K562 (cell line): ENCODE measurements around the gene HDAC9. TPM values are rescaled to one million over a fixed set of nuclear protein-coding genes. Genes with fewer than 3 reads are reported as not detected.

Experiments
- ATAC-seq: fragments of 200-7000 bp; cut with Tn5 transposase; 3 replicates; pipeline ENCODE4 v1.9.1; 2020; ENCODE audit warnings: moderate library complexity
- BruUV-seq: library from RNA; stranded (reverse); fragments of 400-500 nt; replicated peaks from 2 replicates; lab custom pipeline; 2021; lab: Mats Ljungman, UMichigan
- CTCF ChIA-PET: fragments of 300-600 bp; formaldehyde crosslinking; extraction: SDS; loops from one replicate; lab custom pipeline; 2021; ENCODE audit warnings: low intra/inter-chr PET ratio; lab: Yijun Ruan, JAX
- POLR2A ChIA-PET: fragments of 300-600, 350-650 bp; sonication (Branson Sonifier 250); formaldehyde crosslinking; extraction: SDS; loops from one replicate; lab custom pipeline; 2021; ENCODE audit warnings: antibody characterized with exemption, inconsistent platforms; lab: Yijun Ruan, JAX
- DNase-seq, 4 experiments: peaks; one replicate each; pipeline versions ENCODE4 v3.0.0 to v3.0.0-alpha.2; 2011 to 2018; ENCODE audit warnings: low spot score in 3 of 4, mixed read lengths in 3 of 4; ENCODE audit errors: extremely low read depth in 1 of 4
- FAIRE-seq: peaks from 2 replicates; lab custom pipeline; 2011; peaks lifted over from hg19 to GRCh38; lab: Jason Lieb, UNC
- H2AFZ ChIP-seq: 2 replicates; pipeline ENCODE4 v1.6.0; 2011; ENCODE audit warnings: low read depth, low read length, control low read depth, inconsistent platforms
- H3K27ac ChIP-seq: fragments of 200-600 bp; 3 replicates; pipeline ENCODE4 v1.8.0; 2011; ENCODE audit warnings: low read depth, mild to moderate bottlenecking, control low read depth, inconsistent platforms, low read length, moderate library complexity, mixed read lengths; ENCODE audit errors: extremely low read depth
- H3K27me3 ChIP-seq, 2 experiments: fragments of 300-600 bp in 1 of 2; 2 replicates in 1 of 2; 3 replicates in 1 of 2; pipeline versions ENCODE4 v1.6.0 to v1.8.0; 2011; ENCODE audit warnings: inconsistent platforms in 2 of 2, low read length in 2 of 2, mild to moderate bottlenecking in 1 of 2, mixed read lengths in 1 of 2, moderate library complexity in 1 of 2; ENCODE audit not compliant: control insufficient read depth in 2 of 2, insufficient read depth in 2 of 2
- H3K36me3 ChIP-seq: fragments of 300-600 bp; 3 replicates; pipeline ENCODE4 v1.8.0; 2011; ENCODE audit warnings: mild to moderate bottlenecking, low read length, inconsistent platforms; ENCODE audit not compliant: control insufficient read depth, insufficient read depth
- H3K4me1 ChIP-seq, 2 experiments: fragments of 200-600 bp in 1 of 2; replicated peaks in 1 of 2; 2 replicates in 1 of 2; 3 replicates in 1 of 2; pipeline versions ENCODE4 v1.5.1 to v1.8.0; 2011; ENCODE audit warnings: inconsistent platforms in 2 of 2, low read length in 2 of 2, mild to moderate bottlenecking in 1 of 2, mixed read lengths in 1 of 2, moderate library complexity in 1 of 2; ENCODE audit not compliant: control insufficient read depth in 2 of 2, insufficient read depth in 2 of 2
- H3K4me2 ChIP-seq: 2 replicates; pipeline ENCODE4 v1.6.1; 2011; ENCODE audit warnings: low read length, control low read depth, inconsistent platforms, mixed read lengths; ENCODE audit not compliant: insufficient read depth
- H3K4me3 ChIP-seq: fragments of 200-600 bp; sonication (generic), shearing (Covaris generic); 2 replicates; pipeline ENCODE4 v1.5.1; 2016; ENCODE audit warnings: control low read depth, inconsistent platforms
- H3K79me2 ChIP-seq: fragments of 200-600 bp; 3 replicates; pipeline ENCODE4 v1.8.0; 2011; ENCODE audit warnings: low read length, inconsistent platforms; ENCODE audit not compliant: control insufficient read depth, insufficient read depth
- H3K9ac ChIP-seq, 2 experiments: 2 replicates each; pipeline versions ENCODE4 v1.6.0 to v1.6.1; 2011; ENCODE audit warnings: low read depth in 2 of 2, low read length in 2 of 2, control low read depth in 1 of 2, inconsistent platforms in 1 of 2, mild to moderate bottlenecking in 1 of 2, mixed read lengths in 1 of 2; ENCODE audit not compliant: insufficient read depth in 1 of 2
- H3K9me1 ChIP-seq: one replicate; pipeline ENCODE4 v1.6.0; 2011; ENCODE audit warnings: inconsistent platforms, mild to moderate bottlenecking, low read length, moderate library complexity; ENCODE audit not compliant: control insufficient read depth, insufficient read depth
- H3K9me3 ChIP-seq: replicated peaks from 2 replicates; pipeline ENCODE4 v1.5.1; 2011; ENCODE audit warnings: low read depth, low read length, inconsistent platforms; ENCODE audit not compliant: control insufficient read depth, insufficient read depth
- H4K20me1 ChIP-seq: replicated peaks from 2 replicates; pipeline ENCODE4 v1.6.1; 2011; ENCODE audit warnings: low read length, inconsistent platforms, mixed read lengths; ENCODE audit not compliant: control insufficient read depth, insufficient read depth
- ARID1B ChIP-seq: fragments of 450-650 bp; IDR thresholded peaks from 2 replicates; pipeline ENCODE4 v1.6.1; 2016; ENCODE audit warnings: antibody characterized with exemption, mild to moderate bottlenecking, inconsistent platforms
- BDP1 ChIP-seq: IDR thresholded peaks from 3 replicates; pipeline ENCODE4 v1.6.1; 2011; ENCODE audit not compliant: insufficient read length, insufficient read depth
- CBFA2T3 ChIP-seq: fragments of 450-650 bp; IDR thresholded peaks from 2 replicates; pipeline ENCODE4 v1.6.1; 2017
- ELF1 ChIP-seq: fragments of 200-800 bp; sonication (Bioruptor generic); IDR thresholded peaks from 2 replicates; pipeline ENCODE4 v1.6.1; 2016; ENCODE audit warnings: missing genetic modification characterization, missing compliant biosample characterization
- ESRRA ChIP-seq: fragments of 450-650 bp; IDR thresholded peaks from 2 replicates; pipeline ENCODE4 v1.6.1; 2014; ENCODE audit warnings: low read depth, mild to moderate bottlenecking, moderate library complexity, borderline replicate concordance
- GATA2 ChIP-seq: sonication (generic); formaldehyde crosslinking; IDR thresholded peaks from 2 replicates; pipeline ENCODE4 v1.4.0; 2020; ENCODE audit warnings: mild to moderate bottlenecking, missing genetic modification reagents
- MTA1 ChIP-seq: fragments of 450-650 bp; IDR thresholded peaks from 2 replicates; pipeline ENCODE4 v1.6.1; 2017; ENCODE audit warnings: borderline replicate concordance
- SAFB ChIP-seq: fragments of 200-400 bp; formaldehyde crosslinking; IDR thresholded peaks from 2 replicates; pipeline ENCODE4 v1.6.1; 2017; ENCODE audit warnings: low read depth, low read length, borderline replicate concordance
- TBP ChIP-seq: optimal IDR thresholded peaks from 2 replicates; pipeline ENCODE3; 2011; ENCODE audit warnings: low read depth, low read length, improper control_type of control experiment
- TRIM24 ChIP-seq, 2 experiments: fragments of 450-650 bp; IDR thresholded peaks; 2 replicates each; pipeline ENCODE4 v1.6.1; 2016
- TSC22D4 ChIP-seq: fragments of 450-650 bp; IDR thresholded peaks from 2 replicates; pipeline ENCODE4 v1.6.1; 2016; ENCODE audit warnings: missing genetic modification characterization, missing biosample characterization, control low read depth
- ZBED1 ChIP-seq: IDR thresholded peaks from 2 replicates; pipeline ENCODE4 v1.6.1; 2014
- ZFP30 ChIP-seq: fragments of 250-450 bp; sonication (Bioruptor Pico); IDR thresholded peaks from 2 replicates; pipeline ENCODE4 v1.8.0; 2022; ENCODE audit warnings: moderate library complexity, mild to moderate bottlenecking, inconsistent platforms, borderline replicate concordance
- ZNF175 ChIP-seq: fragments of 200-800 bp; sonication (Bioruptor generic); IDR thresholded peaks from 2 replicates; pipeline ENCODE4 v1.6.1; 2016; ENCODE audit warnings: low read depth, mild to moderate bottlenecking, missing genetic modification characterization, missing compliant biosample characterization
- ZNF507 ChIP-seq: conservative IDR thresholded peaks from 2 replicates; pipeline ENCODE4 v1.6.1; 2017; ENCODE audit warnings: missing genetic modification characterization, missing compliant biosample characterization
- ZNF561 ChIP-seq: fragments of 450-650 bp; formaldehyde crosslinking; conservative IDR thresholded peaks from 2 replicates; pipeline ENCODE4 v1.4.0; 2020; ENCODE audit warnings: mild to moderate bottlenecking, moderate library complexity
- ZNF778 ChIP-seq: fragments of 450-650 bp; formaldehyde crosslinking; IDR thresholded peaks from 2 replicates; pipeline ENCODE4 v1.4.0; 2020; ENCODE audit warnings: mild to moderate bottlenecking, moderate library complexity
- in situ Hi-C: fragments of 300-500 bp; cut with MboI; formaldehyde crosslinking; loops from 4 replicates; pipeline ENCODE4 v1.15.0; 2018; ENCODE audit warnings: inconsistent platforms, mixed read lengths
- intact Hi-C: fragments of 100-400 bp; cut with micrococcal nuclease; formaldehyde crosslinking; loops from 2 replicates; pipeline ENCODE4 v1.14.2; 2022
- polyA plus RNA-seq, 8 experiments: library from polyadenylated mRNA; depleted of rRNA in 4 of 8; stranded (reverse) in 5 of 8; unstranded in 3 of 8; fragments of >200 nt; fragmentation: Nextera tagmentation in 2 of 8; fragmentation: Illumina TruSeq in 1 of 8; extraction: Ambion mirVana in 2 of 8; extraction: Trizol in 1 of 8; gene quantifications; 2 replicates each; pipeline versions ENCODE4 v1.2.1 to v1.2.3, GENCODE V29; 2011 to 2014; ENCODE audit warnings: inconsistent platforms in 1 of 8, missing spikeins in 1 of 8
- total RNA-seq, 7 experiments: library from RNA; depleted of rRNA in 6 of 7; stranded (reverse); fragments of >200 nt in 6 of 7; fragmentation: Illumina TruSeq in 2 of 7; extraction: Trizol in 2 of 7; gene quantifications; 2 replicates each; pipeline versions ENCODE4 v1.2.1 to v1.2.3, GENCODE V29; 2011 to 2021; ENCODE audit warnings: low replicate concordance in 1 of 7
- TF ChIP-seq, protein P1 (sequence below): fragments of 250-450 bp; sonication (Bioruptor Pico); IDR thresholded peaks from 2 replicates; pipeline ENCODE4 v1.8.0; 2021; ENCODE audit warnings: moderate library complexity, mild to moderate bottlenecking, inconsistent platforms

HDAC9 gene
- total and polyA plus RNA-seq, 9 of the 15 experiments (the other 6 are each of a cell fraction or from before 2014, with no cell fraction given), result 0.08 to 0.91 (median 0.33) TPM

- intact Hi-C loops (no loop called here), in situ Hi-C loops (no loop called here)
- H3K4me3 ChIP-seq, result no peak overlapping the region
- no peak for ATAC-seq
- H3K79me2 ChIP-seq, result no peaks in the 10 kb centered on the region
- BruUV-seq, result no TSS peak
- no peaks in the 10 kb centered on the region for H4K20me1 ChIP-seq
- no peak overlapping the region for H2AFZ ChIP-seq
- H3K4me2 ChIP-seq, result no peak overlapping the region
- POLR2A ChIA-PET, result no interaction called here
- FAIRE-seq, result no peak
- H3K9me1 ChIP-seq, result no peaks in the 10 kb centered on the region
- DNase-seq, result no peak
- H3K36me3 ChIP-seq, result no peaks in the 10 kb centered on the region
- no peaks in the 10 kb centered on the region for H3K27me3 ChIP-seq
- no peak for TF ChIP-seq SAFB
- TF ChIP-seq ZFP30 (CRISPR knock-in tag), result no peak
- TF ChIP-seq ARID1B, result no peak
- no peak for TF ChIP-seq ZNF175 (CRISPR knock-in tag)
- TF ChIP-seq TRIM24 (IDR thresholded peaks at IDR 0.05), result no peak
- no peak for TF ChIP-seq ESRRA
- TF ChIP-seq, protein P1, sequence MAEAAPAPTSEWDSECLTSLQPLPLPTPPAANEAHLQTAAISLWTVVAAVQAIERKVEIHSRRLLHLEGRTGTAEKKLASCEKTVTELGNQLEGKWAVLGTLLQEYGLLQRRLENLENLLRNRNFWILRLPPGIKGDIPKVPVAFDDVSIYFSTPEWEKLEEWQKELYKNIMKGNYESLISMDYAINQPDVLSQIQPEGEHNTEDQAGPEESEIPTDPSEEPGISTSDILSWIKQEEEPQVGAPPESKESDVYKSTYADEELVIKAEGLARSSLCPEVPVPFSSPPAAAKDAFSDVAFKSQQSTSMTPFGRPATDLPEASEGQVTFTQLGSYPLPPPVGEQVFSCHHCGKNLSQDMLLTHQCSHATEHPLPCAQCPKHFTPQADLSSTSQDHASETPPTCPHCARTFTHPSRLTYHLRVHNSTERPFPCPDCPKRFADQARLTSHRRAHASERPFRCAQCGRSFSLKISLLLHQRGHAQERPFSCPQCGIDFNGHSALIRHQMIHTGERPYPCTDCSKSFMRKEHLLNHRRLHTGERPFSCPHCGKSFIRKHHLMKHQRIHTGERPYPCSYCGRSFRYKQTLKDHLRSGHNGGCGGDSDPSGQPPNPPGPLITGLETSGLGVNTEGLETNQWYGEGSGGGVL (CRISPR knock-in tag), result no peak
- no peak for TF ChIP-seq GATA2
- no peak for TF ChIP-seq MTA1
- TF ChIP-seq TBP, result no peak
- no peak for TF ChIP-seq BDP1
- no peak for TF ChIP-seq CBFA2T3
- TF ChIP-seq ZNF561, result no peak
- TF ChIP-seq ELF1 (tag), result no peak
- no peak for TF ChIP-seq ZBED1
- TF ChIP-seq TSC22D4 (tag), result no peak
- TF ChIP-seq ZNF507 (tag), result no peak
- TF ChIP-seq ZNF778, result no peak
- H3K27ac ChIP-seq, result no peak overlapping the region
- CTCF ChIA-PET, result interaction anchor here (0.5 kb wide), 1 partner anchor 43 kb away, joined by 3 read pairs; no protein-coding TSS in a partner anchor
- no peak overlapping the region for H3K9ac ChIP-seq
- no peaks in the 10 kb centered on the region for H3K4me1 ChIP-seq
- no peaks in the 10 kb centered on the region; the same call in 1 of the 2 replicates for H3K9me3 ChIP-seq
Measured at GRCh38 chr7:18471476-18472160, 23.9 kb upstream of the HDAC9 start.
